ENCODE measurements around the gene TMC6.
"Not testable (repeated sequence)": the region's sequence is repeated elsewhere in the genome, so short reads cannot be mapped to it uniquely, and the experiment has no call there.

The TMC6 gene, protein sequence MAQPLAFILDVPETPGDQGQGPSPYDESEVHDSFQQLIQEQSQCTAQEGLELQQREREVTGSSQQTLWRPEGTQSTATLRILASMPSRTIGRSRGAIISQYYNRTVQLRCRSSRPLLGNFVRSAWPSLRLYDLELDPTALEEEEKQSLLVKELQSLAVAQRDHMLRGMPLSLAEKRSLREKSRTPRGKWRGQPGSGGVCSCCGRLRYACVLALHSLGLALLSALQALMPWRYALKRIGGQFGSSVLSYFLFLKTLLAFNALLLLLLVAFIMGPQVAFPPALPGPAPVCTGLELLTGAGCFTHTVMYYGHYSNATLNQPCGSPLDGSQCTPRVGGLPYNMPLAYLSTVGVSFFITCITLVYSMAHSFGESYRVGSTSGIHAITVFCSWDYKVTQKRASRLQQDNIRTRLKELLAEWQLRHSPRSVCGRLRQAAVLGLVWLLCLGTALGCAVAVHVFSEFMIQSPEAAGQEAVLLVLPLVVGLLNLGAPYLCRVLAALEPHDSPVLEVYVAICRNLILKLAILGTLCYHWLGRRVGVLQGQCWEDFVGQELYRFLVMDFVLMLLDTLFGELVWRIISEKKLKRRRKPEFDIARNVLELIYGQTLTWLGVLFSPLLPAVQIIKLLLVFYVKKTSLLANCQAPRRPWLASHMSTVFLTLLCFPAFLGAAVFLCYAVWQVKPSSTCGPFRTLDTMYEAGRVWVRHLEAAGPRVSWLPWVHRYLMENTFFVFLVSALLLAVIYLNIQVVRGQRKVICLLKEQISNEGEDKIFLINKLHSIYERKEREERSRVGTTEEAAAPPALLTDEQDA

GRCh38 chr17:78128551-78129350 is at the start of gene TMC6:
TSS of gene TMC6 (minus strand) at chr17:78128755. CDS start at chr17:78126832, 1,923 bp downstream.
- DNase-seq: peak; percentile 83

DNA sequence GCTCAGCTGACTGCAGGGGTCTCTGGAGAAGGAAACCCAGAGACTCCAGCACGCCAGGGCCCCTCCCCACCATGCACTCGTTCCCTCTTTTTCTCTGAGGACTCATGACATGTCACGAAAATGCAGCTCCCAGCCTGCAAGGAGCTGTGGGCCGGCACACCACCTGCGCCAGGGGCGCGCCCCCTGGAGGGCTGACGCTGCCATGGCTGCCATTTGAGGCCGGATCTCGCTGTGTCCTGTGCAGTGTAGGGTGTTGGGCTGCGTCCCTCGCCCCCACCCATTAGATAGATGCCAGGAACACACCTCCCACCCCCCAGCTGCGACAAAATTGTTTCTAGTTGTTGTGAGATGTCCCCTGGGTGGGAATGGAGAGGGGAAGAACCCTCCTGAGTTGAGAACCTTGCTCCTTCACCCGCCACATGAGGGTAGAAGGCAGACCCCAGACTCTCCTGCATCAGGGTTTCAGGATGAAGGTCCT is 48.0 kb upstream of the TMC6 start:
- peak; percentile 90 for DNase-seq

DNA sequence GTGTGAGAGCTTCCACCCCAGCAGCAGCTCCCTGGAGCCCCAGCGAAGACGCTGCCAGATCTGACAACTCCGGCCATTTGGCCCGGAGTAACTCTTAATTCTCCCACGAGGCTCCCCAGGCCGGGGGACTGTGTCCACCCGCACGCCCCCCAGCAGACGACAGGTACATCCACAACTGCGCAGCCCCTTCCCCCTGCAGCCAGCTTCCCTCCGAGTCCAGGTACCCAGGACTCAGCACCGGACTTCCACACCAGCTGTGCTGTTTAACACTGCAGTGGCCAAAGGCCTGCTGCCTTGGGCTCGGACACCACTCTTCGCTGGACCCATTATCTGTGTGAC is 47.1 kb upstream of the TMC6 start:
- peak; percentile 59 for DNase-seq

GRCh38 chr17:78174870-78175642 is 46.5 kb upstream of the TMC6 start:
- DNase-seq: peak; percentile 58

- peak; percentile 60 for DNase-seq
Measured at GRCh38 chr17:78174346-78174869, 45.9 kb upstream of the TMC6 start.

DNA sequence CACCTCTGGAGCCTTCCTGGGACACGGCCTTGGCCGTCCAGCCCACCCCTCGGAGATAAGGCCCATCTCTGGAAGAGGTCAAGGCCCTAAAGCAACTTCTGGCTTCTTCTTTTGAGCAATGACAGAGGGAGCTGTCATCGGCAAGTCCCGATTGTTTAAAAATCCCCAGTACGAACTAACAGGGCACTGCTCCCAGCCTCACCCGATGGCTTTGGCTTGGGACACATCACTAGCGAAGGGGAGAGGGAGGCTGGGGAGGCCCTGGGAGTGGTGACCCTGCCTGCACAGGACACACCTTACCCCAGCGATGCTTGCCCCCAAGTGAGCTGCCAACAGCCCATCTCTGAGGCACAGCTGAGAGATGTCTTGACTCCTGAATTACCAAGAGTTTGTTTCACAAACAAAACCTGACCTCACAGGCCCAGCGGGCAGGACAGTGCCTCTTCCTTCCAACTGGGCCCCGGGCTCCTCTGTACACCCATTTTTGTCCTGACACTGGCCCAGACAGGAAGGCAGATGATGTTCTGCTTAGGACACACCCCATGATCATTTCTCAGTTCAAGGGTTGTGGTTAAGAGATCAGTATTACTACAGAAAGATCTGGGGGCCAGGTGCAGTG is 44.7 kb upstream of the TMC6 start:
- DNase-seq: peak; percentile 63

- DNase-seq: peak; percentile 61
Measured at GRCh38 chr17:78172249-78173051, 43.9 kb upstream of the TMC6 start.

GRCh38 chr17:78171591-78172248 is 43.2 kb upstream of the TMC6 start:
- not testable (repeated sequence) for DNase-seq

- no peak for DNase-seq
Measured at GRCh38 chr17:78170692-78171590, 42.4 kb upstream of the TMC6 start.

DNA sequence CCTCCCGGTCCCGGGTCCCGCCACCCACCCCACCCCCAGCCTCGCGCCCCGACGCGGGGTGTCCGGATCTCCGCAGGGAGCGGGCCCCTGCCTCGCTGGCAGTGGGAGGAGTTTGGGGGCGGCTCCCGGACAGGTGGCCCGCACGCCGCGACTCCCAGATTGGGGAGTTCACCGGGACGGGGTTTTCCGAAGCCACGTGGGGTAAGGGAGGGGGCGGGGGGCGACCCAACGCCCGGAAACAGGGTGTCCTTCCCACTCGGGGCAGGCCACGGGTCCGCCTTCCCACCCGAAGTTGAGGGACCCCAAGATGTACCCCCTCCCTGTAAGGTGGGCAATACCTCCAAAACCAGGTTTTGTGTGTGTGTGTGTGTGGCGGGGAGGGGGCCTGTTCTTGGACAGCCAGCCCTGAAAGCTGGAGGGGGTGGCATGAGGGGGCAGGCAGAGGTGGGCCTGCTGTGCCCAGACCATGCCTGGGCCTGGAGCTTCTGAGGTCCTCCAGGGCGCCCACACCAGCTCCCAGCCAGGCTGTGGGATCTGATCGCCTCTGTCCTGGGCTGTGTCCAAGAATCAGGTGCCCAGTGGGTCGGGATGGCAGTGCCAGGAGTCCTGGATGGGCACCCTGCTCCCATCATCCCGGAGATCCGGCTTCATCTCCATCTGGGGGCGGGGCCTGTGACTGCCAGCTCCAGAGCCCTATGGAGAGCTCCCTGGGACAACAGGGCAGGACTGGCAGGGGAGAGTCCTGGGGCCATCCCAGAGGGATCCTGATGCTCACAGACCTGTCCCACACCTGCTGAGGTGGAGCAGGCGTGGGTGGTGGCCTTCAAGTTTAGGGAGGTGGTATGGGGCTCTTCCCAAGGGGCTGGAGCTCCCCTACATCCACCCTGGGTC is 40.6 kb upstream of the TMC6 start:
- peak; percentile 84 for DNase-seq

GRCh38 chr17:78168242-78168902 is 39.8 kb upstream of the TMC6 start, which contains the start of gene SYNGR2:
TSS of gene SYNGR2 (plus strand) at chr17:78168581. CDS start at chr17:78168617, 36 bp downstream.
- peak; percentile 93 for DNase-seq

GRCh38 chr17:78166416-78166815 is 37.9 kb upstream of the TMC6 start:
- no peak for DNase-seq

- no peak for DNase-seq
Measured at GRCh38 chr17:78164748-78165607, 36.4 kb upstream of the TMC6 start.

DNA sequence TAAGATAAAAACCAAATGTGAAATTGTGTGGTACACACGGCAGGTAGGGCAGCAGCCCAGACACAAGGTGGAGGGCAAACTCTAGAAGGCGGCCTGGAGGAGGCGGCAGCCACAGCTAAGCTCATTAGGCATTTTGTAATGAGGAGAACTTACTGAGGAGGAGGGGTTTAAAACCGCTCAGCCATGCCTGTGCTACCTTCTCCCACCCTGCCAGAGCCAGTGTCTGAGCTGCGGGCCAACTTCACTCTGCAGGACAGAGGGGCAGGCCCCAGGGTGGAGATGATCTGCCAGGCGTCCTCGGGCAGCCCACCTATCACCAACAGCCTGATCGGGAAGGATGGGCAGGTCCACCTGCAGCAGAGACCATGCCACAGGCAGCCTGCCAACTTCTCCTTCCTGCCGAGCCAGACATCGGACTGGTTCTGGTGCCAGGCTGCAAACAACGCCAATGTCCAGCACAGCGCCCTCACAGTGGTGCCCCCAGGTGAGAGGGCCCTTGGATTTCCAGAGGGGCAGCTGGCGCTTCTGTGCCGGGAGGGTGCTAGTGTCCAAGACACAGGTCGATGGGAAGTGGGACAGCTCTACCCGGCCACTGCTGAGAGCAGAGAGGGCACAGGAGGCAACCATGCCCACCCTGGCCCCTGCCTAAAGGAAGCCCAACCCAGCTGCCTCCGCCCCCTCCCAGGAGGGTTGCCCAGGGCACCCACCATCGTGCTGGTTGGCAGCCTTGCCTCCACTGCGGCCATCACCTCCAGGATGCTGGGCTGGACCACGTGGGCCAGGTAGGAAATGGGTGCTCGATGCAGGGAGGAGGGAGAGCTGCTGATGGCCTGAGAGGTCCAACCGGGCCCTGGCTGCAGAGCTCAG is 35.6 kb upstream of the TMC6 start:
- no peak for DNase-seq

GRCh38 chr17:78159575-78160158 is 31.1 kb upstream of the TMC6 start:
- DNase-seq: no peak
